Activated CD4-positive, alpha-beta memory T cell treated with anti-CD3 and anti-CD28 coated beads for 36 hours (primary cell): ENCODE results near the gene RREB1. TPM values are rescaled to one million over a fixed set of nuclear protein-coding genes. Genes with fewer than 3 reads are reported as not detected.
A peak's percentile ranks its signal among the peaks of the same experiment; 100 is the strongest.
"Not testable (repeated sequence)": the region's sequence is repeated elsewhere in the genome, so short reads cannot be mapped to it uniquely, and the experiment has no call there.

Experiments used
- CTCF ChIA-PET: fragments of 350-600 bp; sonication (Branson Sonifier 250); formaldehyde crosslinking; loops from one replicate; lab custom pipeline; 2021; ENCODE audit warnings: antibody characterized with exemption, inconsistent platforms; lab: Charles Lee
- POLR2A ChIA-PET: fragments of 350-600 bp; sonication (Branson Sonifier 250); formaldehyde crosslinking; loops from one replicate; lab custom pipeline; 2021; ENCODE audit warnings: antibody characterized with exemption; lab: Charles Lee
- DNase-seq: peaks from one replicate; pipeline ENCODE4 v3.0.0-alpha.2; 2020
- H3K27ac Mint-ChIP-seq: one replicate; pipeline ENCODE4 v1.8.0; 2021; ENCODE audit warnings: mixed read lengths
- H3K27me3 Mint-ChIP-seq: one replicate; pipeline ENCODE4 v1.8.0; 2021; ENCODE audit warnings: mixed read lengths
- H3K36me3 Mint-ChIP-seq: one replicate; pipeline ENCODE4 v1.8.0; 2021; ENCODE audit warnings: mixed read lengths
- H3K4me1 Mint-ChIP-seq: one replicate; pipeline ENCODE4 v1.8.0; 2021; ENCODE audit warnings: low read depth, mixed read lengths
- H3K4me3 Mint-ChIP-seq: one replicate; pipeline ENCODE4 v1.8.0; 2021; ENCODE audit warnings: mild to moderate bottlenecking, mixed read lengths
- H3K9me3 Mint-ChIP-seq: one replicate; pipeline ENCODE4 v1.8.0; 2021; ENCODE audit warnings: mixed read lengths
- intact Hi-C: fragments of 100-400 bp; cut with micrococcal nuclease; formaldehyde crosslinking; loops from one replicate; pipeline ENCODE4 v1.15.1; 2023
- total RNA-seq, 2 experiments: library from RNA; stranded (reverse); gene quantifications; one replicate each; pipeline ENCODE4 v1.2.3, GENCODE V29; 2021

RREB1 gene
- total RNA-seq, 2 experiments from 2014 or later = 13.0 to 13.5 TPM

DNA sequence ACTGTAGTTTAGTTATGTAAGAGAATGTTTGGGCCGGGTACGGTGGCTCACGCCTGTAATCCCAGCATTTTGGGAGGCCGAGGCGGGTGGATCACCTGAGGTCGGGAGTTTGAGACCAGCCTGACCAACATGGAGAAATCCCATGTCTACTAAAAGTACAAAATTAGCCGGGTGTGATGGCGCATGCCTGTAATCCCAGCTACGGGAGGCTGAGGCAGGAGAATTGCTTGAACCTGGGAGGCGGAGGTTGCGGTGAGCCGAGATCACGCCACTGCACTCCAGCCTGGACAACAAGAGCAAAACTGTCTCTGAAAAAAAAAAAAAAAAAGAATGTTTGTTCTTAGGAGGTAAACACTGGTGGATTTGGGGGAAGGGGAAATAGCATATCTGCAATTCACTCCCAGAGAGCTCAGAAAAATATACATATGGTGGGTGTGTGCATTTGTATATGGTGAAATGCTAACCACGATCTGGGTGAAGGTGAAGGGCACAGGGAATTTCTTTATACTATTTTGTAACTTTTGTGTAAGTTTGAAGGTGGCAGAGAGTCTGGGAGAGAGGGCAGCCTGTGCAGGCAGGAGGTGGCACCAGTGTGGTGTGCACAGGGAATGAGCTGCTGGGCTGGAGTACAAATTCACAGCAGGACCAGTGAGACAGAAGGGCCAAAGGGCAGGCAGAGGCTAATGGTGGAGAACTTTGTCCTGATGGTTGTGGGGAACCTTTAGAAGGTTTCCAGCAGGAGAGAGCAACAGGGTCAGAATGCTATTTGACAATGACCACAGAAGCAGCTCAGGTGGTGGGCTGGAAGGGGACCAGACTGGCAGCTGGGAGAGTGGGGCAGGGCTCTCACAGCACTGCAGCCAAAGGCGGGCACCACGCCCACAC lies 162.8 kb downstream of the RREB1 start:
- intact Hi-C loops = no loop called here
- Mint-ChIP-seq H3K4me1 (peaks cover under 1% of the 10 kb centered on the region), H3K9me3 (peaks cover 6% of the 10 kb centered on the region), H3K4me3 (no peak overlapping the region), H3K27me3 (no peaks in the 10 kb centered on the region), H3K27ac (no peak overlapping the region), H3K36me3 (no peaks in the 10 kb centered on the region)
- POLR2A ChIA-PET = no interaction called here
- no peak for DNase-seq
- CTCF ChIA-PET = no interaction called here

DNA sequence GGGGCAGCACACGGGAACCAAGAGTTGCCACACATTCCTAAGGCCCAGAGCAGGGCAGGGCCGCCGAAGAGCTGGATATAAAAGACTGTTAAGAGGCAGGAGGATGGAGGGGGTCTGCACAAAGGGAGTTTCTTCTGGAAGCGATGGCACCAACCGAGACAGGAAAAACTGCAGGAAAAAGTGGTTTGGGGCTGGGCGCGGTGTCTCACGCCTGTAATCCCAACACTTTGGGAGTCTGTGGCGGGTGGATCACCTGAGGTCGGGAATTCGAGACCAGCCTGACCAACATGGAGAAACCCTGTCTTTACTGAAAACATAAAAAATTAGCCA lies 163.4 kb downstream of the RREB1 start:
- ChIA-PET CTCF (no interaction called here), POLR2A (no interaction called here)
- Mint-ChIP-seq H3K36me3 (no peaks in the 10 kb centered on the region), H3K4me3 (no peak overlapping the region), H3K9me3 (peaks cover 3% of the 10 kb centered on the region), H3K27ac (no peak overlapping the region), H3K4me1 (peaks cover 6% of the 10 kb centered on the region), H3K27me3 (peaks cover 2% of the 10 kb centered on the region)
- no peak for DNase-seq
- intact Hi-C loops = no loop called here

DNA sequence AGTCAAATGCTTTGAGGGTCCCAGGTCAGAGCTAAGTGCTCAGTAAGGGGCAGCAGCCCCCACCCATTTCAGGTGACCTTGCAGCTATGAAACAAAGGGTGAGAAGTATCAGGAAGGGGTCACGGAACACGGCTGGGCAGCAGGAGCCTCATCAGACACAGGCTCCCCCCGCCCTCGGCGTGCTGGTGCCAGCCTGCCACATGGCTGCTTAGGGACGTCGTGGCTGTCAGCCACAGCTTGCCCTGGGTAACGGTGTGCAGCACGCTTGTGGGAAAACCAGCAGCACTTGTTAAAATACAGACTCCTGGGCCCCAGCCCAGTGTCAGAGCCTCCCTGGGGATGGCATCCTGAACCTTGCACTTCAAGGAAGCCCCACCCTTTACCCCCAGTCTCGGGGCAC lies 165.9 kb downstream of the RREB1 start:
- ChIA-PET POLR2A (no interaction called here), CTCF (interaction anchor here (2.6 kb wide), 1 partner anchor 317 kb away, joined by 11 read pairs; the partner anchor contains the start of gene SNRNP48)
- Mint-ChIP-seq H3K4me1 (peaks cover 6% of the 10 kb centered on the region), H3K9me3 (no peaks in the 10 kb centered on the region), H3K36me3 (no peaks in the 10 kb centered on the region), H3K4me3 (no peak overlapping the region), H3K27ac (no peak overlapping the region), H3K27me3 (peaks cover 2% of the 10 kb centered on the region)
- no peak for DNase-seq
- intact Hi-C loops = no loop called here

DNA sequence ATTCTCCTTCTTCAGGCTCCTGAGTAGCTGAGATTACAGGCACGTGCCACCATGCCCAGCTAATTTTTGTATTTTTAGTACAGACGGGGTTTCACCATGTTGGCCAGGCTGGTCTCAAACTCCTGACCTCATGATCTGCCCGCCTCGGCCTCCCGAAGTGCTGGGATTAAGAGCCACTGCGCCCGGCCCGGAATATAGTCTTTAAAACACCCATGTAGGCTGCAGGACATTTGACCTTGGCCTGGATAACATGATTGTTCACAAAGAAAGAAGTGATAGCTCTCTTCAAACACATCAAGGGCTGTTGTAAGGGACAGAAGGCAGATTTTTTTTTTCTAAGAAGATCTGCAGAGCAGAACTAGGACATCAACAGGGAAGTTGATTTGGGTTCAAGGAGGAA lies 166.8 kb downstream of the RREB1 start:
- H3K36me3 Mint-ChIP-seq, H3K27me3 Mint-ChIP-seq, DNase-seq, H3K4me1 Mint-ChIP-seq, H3K4me3 Mint-ChIP-seq, H3K9me3 Mint-ChIP-seq, H3K27ac Mint-ChIP-seq, intact Hi-C loops: not testable (repeated sequence)
- POLR2A ChIA-PET = interaction anchor here (1.4 kb wide), 1 partner anchor 315 kb away, joined by 4 read pairs; the partner anchor contains the start of gene SNRNP48
- CTCF ChIA-PET = interaction anchor here (1.1 to 4.2 kb wide), 13 partner anchors 9 to 347 kb away, joined by 3 to 62 read pairs (median 8); partner anchors contain the start of genes CAGE1, RIOK1, SNRNP48 and SSR1

DNA sequence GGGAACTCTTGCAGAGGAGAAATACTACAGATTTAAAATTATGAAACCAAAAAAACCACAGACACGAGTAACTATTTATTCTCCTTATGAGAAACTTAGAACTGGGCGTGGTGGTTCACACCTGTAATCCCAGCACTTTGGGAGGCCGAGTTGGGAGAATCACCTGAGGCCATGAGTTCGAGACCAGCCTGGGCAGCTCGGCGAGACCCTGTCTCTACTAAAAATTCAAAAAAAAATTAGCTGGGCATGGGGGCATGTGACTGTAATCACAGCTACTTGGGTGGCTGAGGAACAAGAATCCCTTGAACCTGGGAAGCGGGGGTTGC lies 168.4 kb downstream of the RREB1 start:
- ChIA-PET CTCF (interaction anchor here (0.7 to 4.2 kb wide), 14 partner anchors 10 to 599 kb away, joined by 3 to 62 read pairs (median 8); partner anchors contain the start of genes SNRNP48 and SSR1), POLR2A (no interaction called here)
- H3K36me3 Mint-ChIP-seq = no peaks in the 10 kb centered on the region
- intact Hi-C loops = loop anchor here (1.0 kb wide), 2 partner anchors 114 to 339 kb away; no protein-coding TSS in a partner anchor
- no peak for DNase-seq
- peaks cover 9% of the 10 kb centered on the region for H3K4me1 Mint-ChIP-seq
- peaks cover 2% of the 10 kb centered on the region for H3K27me3 Mint-ChIP-seq
- H3K4me3 Mint-ChIP-seq = no peak overlapping the region
- no peaks in the 10 kb centered on the region for H3K9me3 Mint-ChIP-seq
- H3K27ac Mint-ChIP-seq = no peak overlapping the region

DNA sequence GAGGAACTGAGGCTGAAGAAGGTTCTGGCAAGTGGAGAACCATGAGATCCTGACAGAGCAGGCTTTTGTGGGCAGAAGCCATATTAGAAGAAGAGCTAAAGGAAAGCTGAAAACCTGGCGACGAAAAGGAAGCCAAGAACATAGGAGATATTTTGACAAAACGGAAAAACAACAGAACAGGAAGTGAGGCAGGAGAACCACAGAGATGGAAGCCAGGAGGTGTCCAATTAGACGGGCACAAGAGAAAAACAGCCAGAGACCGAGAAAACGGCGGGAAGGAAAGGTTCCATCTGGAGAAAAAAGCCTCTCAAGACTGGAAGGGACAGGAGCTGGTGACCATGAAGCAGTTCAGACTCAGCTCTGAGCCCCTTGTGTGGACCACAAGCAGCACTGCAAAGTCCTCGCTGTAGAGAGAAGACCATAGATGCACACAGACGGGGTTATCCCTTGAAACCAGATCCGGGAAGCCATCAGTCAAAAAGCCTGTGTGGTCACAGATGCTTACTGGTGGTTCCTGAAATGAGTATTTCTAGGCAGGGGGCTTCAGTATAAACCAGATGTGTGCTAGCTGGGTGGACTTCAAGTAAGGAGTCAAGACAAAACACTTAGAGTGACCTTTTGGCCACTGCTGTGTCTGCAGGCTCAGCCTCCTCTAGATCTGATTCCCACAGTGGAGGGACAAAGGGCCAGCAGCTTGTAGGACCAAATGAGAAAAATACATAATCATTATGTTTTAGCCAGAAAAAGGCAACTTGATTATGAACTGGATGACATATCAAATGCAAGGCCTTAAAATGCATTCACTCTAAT lies 174.5 kb downstream of the RREB1 start:
- Mint-ChIP-seq H3K9me3 (no peaks in the 10 kb centered on the region), H3K4me1 (peaks cover 19% of the 10 kb centered on the region), H3K4me3 (no peak overlapping the region), H3K36me3 (peaks cover 18% of the 10 kb centered on the region), H3K27ac (peak overlapping the region; percentile 31), H3K27me3 (no peaks in the 10 kb centered on the region)
- peak; percentile 41 for DNase-seq
- ChIA-PET CTCF (interaction anchor here (0.8 kb wide), 1 partner anchor 937 kb away, joined by 3 read pairs; no protein-coding TSS in a partner anchor), POLR2A (no interaction called here)
- intact Hi-C loops = loop anchor here (2.0 kb wide), 1 partner anchor 30 kb away; the partner anchor contains the start of gene SSR1

DNA sequence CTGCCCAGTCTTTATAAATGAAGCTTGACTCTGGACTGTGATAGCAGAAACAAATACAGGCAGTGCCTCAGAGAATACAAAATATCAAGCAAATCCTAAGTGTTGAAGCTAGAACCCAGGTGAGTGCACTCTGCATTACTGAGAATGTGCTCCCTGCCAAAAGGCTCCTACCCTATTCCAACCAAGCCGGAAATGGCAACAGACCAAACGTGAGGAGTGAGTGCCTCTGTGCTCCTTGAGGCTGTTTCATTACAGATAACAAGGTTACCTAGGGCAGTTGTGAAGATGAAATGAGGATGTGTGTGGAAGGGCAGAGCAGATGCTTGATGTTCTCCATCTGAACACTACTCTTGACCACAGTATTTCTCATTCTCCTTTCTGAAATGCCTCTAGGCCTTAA lies 175.9 kb downstream of the RREB1 start:
- H3K27me3 Mint-ChIP-seq = no peaks in the 10 kb centered on the region
- no peak overlapping the region for H3K27ac Mint-ChIP-seq
- no peak for DNase-seq
- H3K4me3 Mint-ChIP-seq = no peak overlapping the region
- peaks cover 28% of the 10 kb centered on the region for H3K36me3 Mint-ChIP-seq
- intact Hi-C loops = loop anchor here (2.0 kb wide), 1 partner anchor 29 kb away; the partner anchor contains the start of gene SSR1
- peaks cover 19% of the 10 kb centered on the region for H3K4me1 Mint-ChIP-seq
- CTCF ChIA-PET = interaction anchor here (5.5 kb wide), 1 partner anchor 7 kb away, joined by 38 read pairs; no protein-coding TSS in a partner anchor
- no peaks in the 10 kb centered on the region for H3K9me3 Mint-ChIP-seq
- POLR2A ChIA-PET = interaction anchor here (1.5 kb wide), 1 partner anchor 106 kb away, joined by 3 read pairs; the partner anchor contains the start of genes CAGE1 and RIOK1

DNA sequence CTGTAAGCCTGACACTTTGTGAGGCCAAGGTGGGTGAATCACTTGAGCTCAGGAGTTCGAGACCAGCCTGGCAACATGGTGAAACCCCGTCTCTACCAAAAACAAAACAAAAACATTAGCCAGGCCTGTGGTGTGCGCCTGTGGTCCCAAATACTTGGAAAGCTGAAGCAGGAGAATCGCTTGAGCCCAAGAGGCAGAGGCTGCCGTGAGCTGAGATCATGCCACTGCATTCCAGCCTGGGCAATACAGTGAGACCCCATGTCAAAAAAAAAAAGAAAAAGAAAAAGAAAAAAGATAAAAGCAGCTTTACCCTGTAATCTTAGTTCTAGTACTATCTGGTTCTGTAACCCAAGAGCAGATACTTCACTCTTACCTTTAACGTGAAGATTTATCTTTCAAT lies 177.7 kb downstream of the RREB1 start:
- CTCF ChIA-PET = interaction anchor here (5.5 kb wide), 1 partner anchor 9 kb away, joined by 38 read pairs; no protein-coding TSS in a partner anchor
- H3K36me3 Mint-ChIP-seq = peaks cover 33% of the 10 kb centered on the region
- H3K9me3 Mint-ChIP-seq = no peaks in the 10 kb centered on the region
- H3K4me1 Mint-ChIP-seq = peaks cover 17% of the 10 kb centered on the region
- no peak overlapping the region for H3K27ac Mint-ChIP-seq
- intact Hi-C loops = no loop called here
- H3K27me3 Mint-ChIP-seq = no peaks in the 10 kb centered on the region
- POLR2A ChIA-PET = interaction anchor here (0.6 kb wide), 1 partner anchor 12 kb away, joined by 3 read pairs; no protein-coding TSS in a partner anchor
- no peak for DNase-seq
- no peak overlapping the region for H3K4me3 Mint-ChIP-seq

DNA sequence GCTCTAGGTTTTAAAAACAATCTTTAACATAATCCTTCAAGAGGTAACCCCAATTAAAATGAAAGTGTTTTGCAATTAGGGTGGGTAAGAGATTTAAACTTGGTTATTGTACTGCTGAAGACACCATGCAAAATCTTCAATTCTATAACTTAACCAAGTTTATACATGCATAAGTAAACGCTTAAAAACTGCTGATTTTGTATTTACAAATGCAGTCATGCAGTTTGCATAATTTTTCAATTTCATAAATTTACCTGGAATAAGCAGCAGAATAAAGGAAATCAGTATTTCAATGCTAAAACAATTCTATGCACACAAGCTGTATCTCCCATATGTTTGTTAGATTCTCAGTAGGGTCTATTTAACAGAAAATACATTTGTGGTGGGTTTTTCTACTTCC lies 182.3 kb downstream of the RREB1 start:
- H3K36me3 Mint-ChIP-seq = peaks cover 44% of the 10 kb centered on the region

DNA sequence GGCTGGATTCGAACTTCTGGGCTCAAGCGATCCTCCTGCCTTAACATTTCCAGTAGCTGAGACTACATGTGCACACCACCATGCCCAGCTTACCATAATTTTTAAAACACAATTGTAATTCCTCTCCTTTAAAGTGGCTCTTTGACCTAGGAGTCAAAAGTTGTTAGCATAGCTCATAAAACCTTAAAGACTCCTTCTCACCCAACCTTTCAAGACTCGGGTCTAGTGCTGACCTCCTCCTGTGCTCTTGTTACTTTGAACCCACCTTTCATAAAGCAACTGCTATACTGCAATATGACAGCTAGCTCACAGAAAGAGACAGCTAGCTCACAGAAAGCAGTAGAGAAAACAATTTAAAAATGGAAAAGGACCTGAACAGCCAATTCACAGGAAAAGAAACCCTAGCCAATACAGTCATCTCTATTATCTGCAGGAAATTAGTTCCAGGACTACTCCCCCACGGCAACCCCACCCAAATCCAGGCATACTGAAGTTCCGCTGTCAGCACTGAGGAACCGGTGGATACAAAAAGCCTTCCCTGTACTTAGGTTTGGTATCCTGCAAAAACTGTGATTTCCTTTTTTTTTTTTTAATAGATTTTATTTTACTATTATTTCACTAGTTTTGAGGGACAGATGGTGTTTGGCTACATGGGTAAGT lies 185.0 kb downstream of the RREB1 start:
- H3K4me1 Mint-ChIP-seq = peaks cover 6% of the 10 kb centered on the region
- intact Hi-C loops = no loop called here
- no peaks in the 10 kb centered on the region for H3K9me3 Mint-ChIP-seq
- no peak for DNase-seq
- no peak overlapping the region for H3K27ac Mint-ChIP-seq
- ChIA-PET CTCF (interaction anchor here (1.0 kb wide), 1 partner anchor 97 kb away, joined by 4 read pairs; the partner anchor contains the start of genes CAGE1 and RIOK1), POLR2A (interaction anchor here (0.5 to 1.3 kb wide), 3 partner anchors 11 to 777 kb away, joined by 3 read pairs; no protein-coding TSS in a partner anchor)
- no peaks in the 10 kb centered on the region for H3K27me3 Mint-ChIP-seq
- H3K4me3 Mint-ChIP-seq = no peak overlapping the region
- peaks cover 35% of the 10 kb centered on the region for H3K36me3 Mint-ChIP-seq

More for the DNA sequence above, 182.3 kb downstream of the RREB1 start:
- ChIA-PET POLR2A (no interaction called here), CTCF (interaction anchor here (1.3 kb wide), 2 partner anchors 14 to 326 kb away, joined by 3 to 6 read pairs; no protein-coding TSS in a partner anchor)
- no peaks in the 10 kb centered on the region for H3K27me3 Mint-ChIP-seq
- peaks cover 2% of the 10 kb centered on the region for H3K4me1 Mint-ChIP-seq
- H3K27ac Mint-ChIP-seq = no peak overlapping the region
- no peak for DNase-seq
- H3K4me3 Mint-ChIP-seq = no peak overlapping the region
- no peaks in the 10 kb centered on the region for H3K9me3 Mint-ChIP-seq
- intact Hi-C loops = no loop called here

DNA sequence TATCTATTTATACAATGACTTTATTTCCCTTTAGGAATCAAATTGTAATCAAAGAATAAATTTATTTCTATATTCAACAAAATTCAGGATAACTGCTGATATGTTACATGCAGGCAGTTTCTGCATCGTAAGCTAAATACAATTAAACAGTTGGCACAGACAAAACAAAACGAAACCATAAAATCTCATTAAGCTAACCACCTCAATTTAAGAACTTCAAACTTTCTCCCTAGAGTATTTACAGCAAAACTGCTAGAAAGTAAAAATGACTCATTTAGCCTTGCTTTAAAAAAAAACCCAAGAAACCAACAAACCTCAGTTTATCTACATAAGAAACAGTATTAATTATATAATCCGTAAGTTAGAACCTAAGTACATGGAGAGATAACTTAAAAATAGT lies 188.2 kb downstream of the RREB1 start:
- ChIA-PET POLR2A (no interaction called here), CTCF (interaction anchor here (0.7 kb wide), 2 partner anchors 21 to 292 kb away, joined by 3 to 5 read pairs; no protein-coding TSS in a partner anchor)
- Mint-ChIP-seq H3K27ac (no peak overlapping the region), H3K27me3 (no peaks in the 10 kb centered on the region), H3K4me1 (peaks cover 8% of the 10 kb centered on the region), H3K36me3 (peaks cover 36% of the 10 kb centered on the region), H3K4me3 (no peak overlapping the region), H3K9me3 (no peaks in the 10 kb centered on the region)
- intact Hi-C loops = no loop called here
- no peak for DNase-seq
